ENCODE measurements around the gene CIRBP. TPM values are rescaled to one million over a fixed set of nuclear protein-coding genes. Genes with fewer than 3 reads are reported as not detected.

Gene CIRBP
- total and polyA plus RNA-seq, 9 of the 15 experiments (the other 6 are each of a cell fraction or from before 2014, with no cell fraction given), result 20.5 to 327 (median 176) TPM

- TF ChIP-seq, protein P1, sequence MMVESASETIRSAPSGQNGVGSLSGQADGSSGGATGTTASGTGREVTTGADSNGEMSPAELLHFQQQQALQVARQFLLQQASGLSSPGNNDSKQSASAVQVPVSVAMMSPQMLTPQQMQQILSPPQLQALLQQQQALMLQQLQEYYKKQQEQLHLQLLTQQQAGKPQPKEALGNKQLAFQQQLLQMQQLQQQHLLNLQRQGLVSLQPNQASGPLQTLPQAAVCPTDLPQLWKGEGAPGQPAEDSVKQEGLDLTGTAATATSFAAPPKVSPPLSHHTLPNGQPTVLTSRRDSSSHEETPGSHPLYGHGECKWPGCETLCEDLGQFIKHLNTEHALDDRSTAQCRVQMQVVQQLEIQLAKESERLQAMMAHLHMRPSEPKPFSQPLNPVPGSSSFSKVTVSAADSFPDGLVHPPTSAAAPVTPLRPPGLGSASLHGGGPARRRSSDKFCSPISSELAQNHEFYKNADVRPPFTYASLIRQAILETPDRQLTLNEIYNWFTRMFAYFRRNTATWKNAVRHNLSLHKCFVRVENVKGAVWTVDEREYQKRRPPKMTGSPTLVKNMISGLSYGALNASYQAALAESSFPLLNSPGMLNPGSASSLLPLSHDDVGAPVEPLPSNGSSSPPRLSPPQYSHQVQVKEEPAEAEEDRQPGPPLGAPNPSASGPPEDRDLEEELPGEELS (CRISPR knock-in tag; IDR thresholded peaks at IDR 0.05; ENCODE audit: borderline replicate concordance), result no peak
- TF ChIP-seq CREBBP (IDR thresholded peaks at IDR 0.05; ENCODE audit: low read depth, low read length) (no peak), HMBOX1 (IDR thresholded peaks at IDR 0.05) (no peak), HOXB6 (CRISPR knock-in tag; IDR thresholded peaks at IDR 0.05; ENCODE audit: borderline replicate concordance) (no peak), ZNF24 (IDR thresholded peaks at IDR 0.05) (0 out of 2 replicates have a peak, but pooled peaks have one; percentile 18), ZEB2 (IDR thresholded peaks at IDR 0.05) (no peak), XRCC4 (IDR thresholded peaks at IDR 0.05; ENCODE audit: extremely low read depth, insufficient read depth, insufficient read length) (no peak), CCNT2 (IDR thresholded peaks at IDR 0.05; ENCODE audit: borderline replicate concordance, extremely low read depth, insufficient read length, low read depth, low read length) (peak; percentile 95), ZNF175 (CRISPR knock-in tag; IDR thresholded peaks at IDR 0.05; ENCODE audit: low read depth) (no peak), RBM39 (optimal IDR thresholded peaks at IDR 0.05; ENCODE audit: low read depth, low read length) (no peak), ZNF561 (CRISPR knock-in tag; conservative IDR thresholded peaks at IDR 0.05) (no peak), HMG20B (CRISPR knock-in tag; IDR thresholded peaks at IDR 0.05) (no peak), ZFX (CRISPR knock-in tag; IDR thresholded peaks at IDR 0.05) (peak; percentile 94), SAFB (IDR thresholded peaks at IDR 0.05; ENCODE audit: borderline replicate concordance, low read depth, low read length) (peak; percentile 19; the same call in 1 of the 2 replicates), ZNF224 (CRISPR knock-in tag; IDR thresholded peaks at IDR 0.05) (no peak), PHB2 (IDR thresholded peaks at IDR 0.05; ENCODE audit: low read depth) (no peak), BACH1 (tag; IDR thresholded peaks at IDR 0.05) (no peak), PRDM10 (IDR thresholded peaks at IDR 0.05; ENCODE audit: partially characterized antibody) (peak; percentile 55), ZNF707 (CRISPR knock-in tag; conservative IDR thresholded peaks at IDR 0.05) (0 out of 2 replicates have a peak, but pooled peaks have one; percentile 27), HDAC8 (tag; IDR thresholded peaks at IDR 0.05) (no peak; the same call in 1 of the 2 replicates), PML (IDR thresholded peaks at IDR 0.05; ENCODE audit: low read length) (no peak), XRCC5 (IDR thresholded peaks at IDR 0.05; ENCODE audit: low read depth, low read length) (no peak), NR1H2 (CRISPR knock-in tag; IDR thresholded peaks at IDR 0.05) (no peak)
Observed at GRCh38 chr19:1239796-1240737, 29.1 kb upstream of the CIRBP start (continued).

All from K562 (cell line).